ENCODE data around the gene NUDT11.
"Not testable (repeated sequence)": the region's sequence is repeated elsewhere in the genome, so short reads cannot be mapped to it uniquely, and the experiment has no call there.

DNA sequence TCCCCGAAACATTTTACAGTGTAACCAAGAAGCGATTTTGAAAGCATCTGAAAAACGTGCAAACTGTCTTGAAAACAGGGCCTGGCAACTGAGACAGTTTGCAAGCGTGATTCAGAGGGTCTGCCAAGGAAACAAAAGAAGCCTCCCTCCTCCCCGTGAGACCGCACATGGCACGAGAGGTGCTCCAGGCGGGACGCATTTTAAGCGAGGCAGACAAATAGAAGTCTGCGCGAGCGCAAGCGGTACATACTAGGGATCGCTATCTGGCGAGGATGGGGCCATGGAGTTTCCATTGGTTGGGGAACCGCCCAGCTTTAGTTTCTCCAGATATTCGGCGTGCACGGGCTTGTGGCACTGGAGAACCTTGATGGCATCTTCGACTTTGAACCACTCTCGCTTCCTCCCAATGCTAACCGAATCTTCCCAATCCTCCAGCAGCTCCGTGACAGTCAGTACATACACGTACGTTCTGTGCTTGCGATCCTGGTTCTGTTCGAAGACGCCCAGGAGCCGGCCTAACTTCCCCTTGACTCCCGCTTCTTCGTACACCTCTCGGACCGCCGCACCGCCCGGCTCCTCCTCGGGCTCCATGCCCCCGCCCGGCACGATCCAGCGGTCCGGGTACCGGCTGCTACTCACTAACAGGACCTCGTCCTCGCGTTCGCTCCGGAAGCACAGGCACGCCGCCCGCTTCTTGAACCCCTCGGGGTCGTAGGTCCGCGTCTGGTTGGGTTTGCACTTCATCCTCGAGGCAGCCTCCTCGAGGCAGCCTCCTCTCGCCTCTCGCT is 497 bp downstream of the NUDT11 start:
- TF ChIP-seq, protein P1, sequence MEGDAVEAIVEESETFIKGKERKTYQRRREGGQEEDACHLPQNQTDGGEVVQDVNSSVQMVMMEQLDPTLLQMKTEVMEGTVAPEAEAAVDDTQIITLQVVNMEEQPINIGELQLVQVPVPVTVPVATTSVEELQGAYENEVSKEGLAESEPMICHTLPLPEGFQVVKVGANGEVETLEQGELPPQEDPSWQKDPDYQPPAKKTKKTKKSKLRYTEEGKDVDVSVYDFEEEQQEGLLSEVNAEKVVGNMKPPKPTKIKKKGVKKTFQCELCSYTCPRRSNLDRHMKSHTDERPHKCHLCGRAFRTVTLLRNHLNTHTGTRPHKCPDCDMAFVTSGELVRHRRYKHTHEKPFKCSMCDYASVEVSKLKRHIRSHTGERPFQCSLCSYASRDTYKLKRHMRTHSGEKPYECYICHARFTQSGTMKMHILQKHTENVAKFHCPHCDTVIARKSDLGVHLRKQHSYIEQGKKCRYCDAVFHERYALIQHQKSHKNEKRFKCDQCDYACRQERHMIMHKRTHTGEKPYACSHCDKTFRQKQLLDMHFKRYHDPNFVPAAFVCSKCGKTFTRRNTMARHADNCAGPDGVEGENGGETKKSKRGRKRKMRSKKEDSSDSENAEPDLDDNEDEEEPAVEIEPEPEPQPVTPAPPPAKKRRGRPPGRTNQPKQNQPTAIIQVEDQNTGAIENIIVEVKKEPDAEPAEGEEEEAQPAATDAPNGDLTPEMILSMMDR (IDR thresholded peaks at IDR 0.05) = not testable (repeated sequence)
- TF ChIP-seq EP300 (IDR thresholded peaks at IDR 0.05) = not testable (repeated sequence)

All from suprapubic skin (tissue), 3 donors.